ENCODE data around the gene DAPK1.

DAPK1 gene

DNA sequence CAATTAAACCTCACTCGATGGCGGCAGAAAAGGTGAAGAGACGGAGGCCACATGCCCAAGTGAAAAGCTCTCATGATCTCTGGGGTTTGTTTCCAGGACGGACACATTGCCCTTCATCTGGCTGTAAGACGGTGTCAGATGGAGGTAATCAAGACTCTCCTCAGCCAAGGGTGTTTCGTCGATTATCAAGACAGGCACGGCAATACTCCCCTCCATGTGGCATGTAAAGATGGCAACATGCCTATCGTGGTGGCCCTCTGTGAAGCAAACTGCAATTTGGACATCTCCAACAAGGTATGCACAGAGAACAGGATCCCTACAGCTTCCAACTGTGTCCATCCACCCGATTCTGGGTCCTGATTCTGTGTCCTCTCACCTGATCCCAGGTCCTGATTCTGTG, 153.8 kb downstream of the DAPK1 start:
- no peak for DNase-seq

DNA sequence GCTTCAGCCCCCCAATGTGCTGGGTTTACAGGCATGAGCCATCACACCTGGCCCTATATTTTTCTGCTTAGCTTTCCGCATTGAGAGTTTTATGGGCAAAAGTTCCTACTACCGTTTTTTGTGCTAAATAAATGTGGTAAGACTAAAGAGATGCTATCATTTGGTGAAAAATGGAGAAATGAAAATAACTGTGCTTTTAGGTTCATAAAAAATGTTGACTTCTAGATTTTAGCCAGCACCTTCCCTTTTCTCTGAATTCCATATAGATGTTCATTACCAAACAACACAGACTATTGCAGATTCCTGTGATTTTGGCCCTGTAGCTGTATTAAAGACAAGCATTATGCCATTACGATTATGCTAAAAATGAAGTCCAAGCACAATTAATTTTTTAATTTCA, 156.3 kb downstream of the DAPK1 start:
- DNase-seq, result no peak

DNA sequence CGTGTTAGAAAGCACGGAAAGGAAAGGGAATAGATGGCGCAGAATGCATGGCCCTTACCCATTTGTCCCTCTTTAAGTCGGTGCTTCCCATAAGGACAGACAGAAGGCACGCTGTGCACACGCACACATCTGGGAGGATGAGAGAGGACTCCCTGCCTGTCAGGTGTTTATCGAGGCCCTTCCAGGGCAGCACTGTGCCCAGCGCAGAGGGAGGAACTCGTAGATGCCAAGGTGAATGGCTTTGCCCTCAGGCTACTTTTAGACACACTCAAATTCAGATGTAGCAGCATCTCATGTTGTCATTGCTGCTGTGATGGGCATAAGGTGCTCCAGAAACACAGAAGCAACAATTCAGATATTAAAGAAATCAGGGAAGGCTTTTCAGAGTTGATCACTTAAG, 158.1 kb downstream of the DAPK1 start:
- DNase-seq, result no peak

GRCh38 chr9:87656485-87656884, 158.8 kb downstream of the DAPK1 start:
- DNase-seq, result no peak

DNA sequence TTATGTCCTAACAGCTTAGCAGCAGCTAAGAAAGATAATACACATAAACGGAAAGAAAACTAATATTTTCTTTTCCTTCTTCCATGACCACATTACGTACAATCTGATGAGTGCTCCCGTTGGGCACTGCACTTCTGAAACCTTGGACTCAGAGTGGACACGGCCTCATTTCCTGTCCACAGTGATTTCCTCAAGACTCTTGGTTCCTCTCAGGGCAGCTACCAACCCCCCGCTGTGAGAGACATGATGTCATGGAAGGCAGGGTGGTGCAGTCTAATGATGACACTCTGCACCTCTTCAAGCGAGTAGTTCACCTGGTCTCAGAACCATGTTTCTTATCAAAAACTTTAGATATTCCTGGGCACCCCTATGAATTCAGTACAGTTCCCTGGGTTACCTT, 159.5 kb downstream of the DAPK1 start:
- DNase-seq, result no peak

DNA sequence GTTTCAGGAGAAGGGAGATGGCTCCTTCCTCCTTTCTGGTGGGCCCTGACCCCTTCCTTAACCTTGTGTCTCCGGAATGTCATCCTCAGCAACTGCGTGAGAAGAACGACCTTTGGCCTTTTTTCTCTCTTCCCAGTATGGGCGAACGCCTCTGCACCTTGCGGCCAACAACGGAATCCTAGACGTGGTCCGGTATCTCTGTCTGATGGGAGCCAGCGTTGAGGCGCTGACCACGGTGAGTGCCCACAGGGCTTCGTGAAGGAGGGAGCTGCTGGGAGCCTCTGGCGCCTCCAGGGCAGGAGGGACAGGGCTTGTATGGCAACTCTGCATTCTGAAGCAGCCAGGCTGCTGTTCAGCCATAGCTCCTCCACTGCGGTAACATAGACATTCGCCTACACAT, 160.2 kb downstream of the DAPK1 start:
- DNase-seq, result no peak

DNA sequence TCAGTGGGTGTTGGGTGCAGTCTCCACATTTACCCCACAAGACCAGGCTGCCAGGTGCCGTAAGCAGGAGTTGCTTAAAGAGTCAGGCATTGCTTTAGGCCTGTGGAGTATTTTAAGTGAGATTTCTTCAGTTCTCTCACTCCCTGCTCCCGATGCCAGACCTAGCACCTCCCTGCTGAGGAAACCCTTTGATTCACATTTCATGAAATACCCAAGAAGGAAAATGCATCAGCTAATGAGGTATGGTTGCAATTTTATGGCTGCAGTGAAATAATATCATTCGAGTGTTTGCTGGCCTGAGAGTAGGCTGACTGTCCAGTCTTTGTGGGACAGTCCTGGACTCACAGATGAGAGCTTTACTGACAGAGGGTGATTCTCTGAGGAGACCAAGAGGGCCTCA, 160.8 kb downstream of the DAPK1 start:
- no peak for DNase-seq

GRCh38 chr9:87659534-87660419, 162.1 kb downstream of the DAPK1 start:
- no peak for DNase-seq

DNA sequence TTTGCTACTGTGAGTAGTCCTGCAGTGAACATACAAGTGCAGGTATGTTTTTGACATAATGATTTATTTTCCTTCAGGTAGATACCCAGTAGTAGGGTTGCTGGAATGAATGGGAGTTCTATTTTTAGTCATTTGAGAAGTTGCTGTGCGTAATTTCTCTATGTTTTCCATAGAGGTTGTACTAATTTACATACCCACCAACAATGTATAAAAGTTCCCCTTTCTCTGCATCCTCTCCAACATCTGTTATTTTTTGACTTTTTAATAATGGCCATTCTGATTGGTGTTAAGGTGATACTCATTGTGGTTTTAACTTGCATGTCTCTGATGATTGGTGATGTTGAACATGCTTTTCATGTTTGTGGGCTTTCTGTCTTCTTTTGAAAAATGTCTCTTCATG, 163.6 kb downstream of the DAPK1 start:
- DNase-seq, result no peak

GRCh38 chr9:87662808-87663528, 165.3 kb downstream of the DAPK1 start:
- DNase-seq, result no peak

DNA sequence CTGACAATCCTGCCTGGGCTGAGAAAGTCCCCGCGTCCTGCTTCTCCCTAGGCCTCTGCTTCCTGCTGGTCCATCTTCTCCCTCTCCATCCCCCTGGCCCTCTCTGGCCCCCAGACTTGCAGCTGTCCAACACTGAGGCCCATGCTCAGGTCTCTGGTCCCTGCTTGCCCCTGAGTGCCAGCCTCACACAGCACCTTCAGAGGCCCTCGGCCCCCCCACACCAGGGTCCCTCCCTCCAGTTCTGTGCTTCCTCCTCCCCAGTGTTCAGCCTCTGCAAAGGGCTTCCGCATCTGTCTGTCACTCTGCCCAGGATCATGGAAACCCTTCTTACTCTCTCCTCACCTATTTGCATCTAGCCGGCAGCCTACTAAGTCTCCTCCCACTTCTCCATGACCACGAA, 165.9 kb downstream of the DAPK1 start:
- DNase-seq, result no peak

- no peak for DNase-seq
These were observed 166.7 kb downstream of the DAPK1 start for GRCh38 chr9:87664153-87665060.

- no peak for DNase-seq
These were observed 167.8 kb downstream of the DAPK1 start for GRCh38 chr9:87665505-87665904.

- DNase-seq, result no peak
These were observed 169.6 kb downstream of the DAPK1 start for GRCh38 chr9:87667164-87667738.

DNA sequence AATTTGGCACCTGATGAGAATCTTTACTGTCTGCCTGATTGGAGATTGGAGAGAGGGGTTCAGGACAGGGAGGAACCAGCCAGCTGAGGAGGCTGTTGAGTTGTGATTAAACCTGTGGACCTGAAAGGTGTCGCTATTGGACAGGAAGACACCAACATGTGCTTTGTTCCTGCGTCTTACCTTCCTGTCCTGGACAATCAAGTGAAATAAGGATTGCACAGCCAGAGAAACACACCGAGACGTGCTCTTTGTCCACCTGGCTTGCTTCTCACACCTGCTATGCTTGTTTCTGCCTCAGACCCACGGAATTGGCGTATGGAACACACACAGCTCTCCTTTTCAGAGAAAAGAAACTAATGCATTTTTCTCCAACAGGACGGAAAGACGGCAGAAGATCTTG, 170.6 kb downstream of the DAPK1 start:
- no peak for DNase-seq

DNA sequence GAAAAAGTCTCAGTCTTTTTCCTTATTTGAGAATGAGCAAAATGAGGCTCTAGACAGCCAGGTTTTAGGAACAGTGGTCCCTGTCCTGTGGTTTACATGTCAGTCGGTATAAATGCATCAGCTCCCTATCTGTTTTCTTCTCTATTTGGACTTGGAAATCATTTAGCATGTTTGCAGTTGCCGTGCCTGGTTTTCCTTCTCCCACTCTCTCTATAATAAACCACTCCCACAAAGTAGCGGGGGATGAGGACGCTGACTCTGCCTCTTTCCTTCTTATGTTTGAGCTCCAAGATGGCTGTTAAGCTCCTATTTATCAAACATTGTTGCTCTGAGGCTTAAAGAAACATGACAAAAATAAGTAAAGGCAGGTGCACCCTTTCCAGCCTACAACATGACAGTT, 171.1 kb downstream of the DAPK1 start:
- no peak for DNase-seq

DNA sequence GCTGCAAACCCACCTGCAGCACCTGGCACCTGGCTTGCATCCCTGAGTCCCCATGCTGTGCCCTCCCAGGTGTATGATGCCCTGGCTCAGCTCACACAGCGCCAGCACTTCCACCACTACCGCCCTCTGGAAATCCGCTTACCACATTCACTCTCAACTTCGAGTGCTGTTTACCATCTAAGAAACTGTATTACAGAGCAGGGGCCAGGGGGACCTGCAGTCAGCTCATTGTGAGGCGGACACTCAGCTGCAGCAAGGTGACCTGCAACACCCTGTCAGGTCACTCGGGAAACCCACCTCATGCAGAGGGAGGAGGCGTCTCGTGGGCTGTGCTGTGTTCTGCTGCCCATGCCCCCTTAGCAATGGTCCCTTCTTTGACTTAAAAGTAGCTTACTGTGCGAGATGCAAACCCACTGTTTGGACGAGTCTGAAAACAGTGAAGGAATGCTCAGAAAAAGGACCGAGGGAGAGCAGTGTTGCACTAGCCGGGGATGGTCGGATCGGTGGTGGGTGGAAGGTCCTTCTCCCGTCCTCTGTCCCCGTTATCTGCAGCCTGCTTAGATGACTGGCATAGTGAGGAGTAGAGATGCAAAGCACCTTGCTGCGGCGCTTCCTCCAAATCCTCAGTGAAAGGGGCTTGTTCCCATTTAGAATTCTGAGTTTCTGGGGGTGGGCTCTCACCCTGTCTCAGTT, 173.1 kb downstream of the DAPK1 start:
- no peak for DNase-seq

DNA sequence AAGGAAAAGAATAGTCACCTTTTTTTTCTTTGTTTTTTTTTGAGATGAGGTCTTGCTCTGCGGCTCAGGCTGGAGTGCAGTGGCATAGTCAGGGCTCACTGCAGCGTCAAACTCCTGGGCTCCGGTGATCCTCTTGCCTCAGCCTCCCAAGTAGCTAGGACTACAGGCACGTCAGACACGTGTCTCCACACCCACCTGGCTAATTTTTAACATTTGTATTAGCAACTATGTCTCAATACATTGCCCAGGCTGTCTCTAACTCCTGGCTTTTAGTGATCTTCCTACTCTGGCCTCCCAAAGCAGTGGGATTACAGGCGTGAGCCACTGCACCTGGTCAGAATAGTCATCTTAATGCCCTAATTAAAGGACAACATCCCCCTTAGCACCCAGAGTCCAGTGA, 173.8 kb downstream of the DAPK1 start:
- DNase-seq, result no peak

GRCh38 chr9:87671925-87672324, 174.3 kb downstream of the DAPK1 start:
- DNase-seq, result no peak

DNA sequence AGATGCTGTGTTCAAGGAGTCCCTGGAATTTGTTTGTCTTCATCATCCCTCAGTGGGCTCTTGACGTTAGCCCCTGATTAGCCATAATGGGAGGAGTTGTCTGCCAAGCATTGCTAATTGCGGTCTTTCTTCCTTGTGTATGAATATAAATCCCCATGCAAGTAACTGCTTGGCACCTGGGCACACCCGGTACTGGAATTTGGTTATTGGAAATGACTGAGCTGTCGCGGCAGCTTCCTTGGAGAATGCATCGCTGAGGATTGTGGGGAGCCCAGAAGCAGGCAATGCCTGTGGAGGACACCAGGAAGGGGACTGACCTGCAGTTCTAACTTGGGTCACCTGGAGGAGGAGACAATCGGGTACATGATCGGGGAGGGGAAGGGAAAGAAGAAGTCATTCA, 174.9 kb downstream of the DAPK1 start:
- DNase-seq, result no peak

DNA sequence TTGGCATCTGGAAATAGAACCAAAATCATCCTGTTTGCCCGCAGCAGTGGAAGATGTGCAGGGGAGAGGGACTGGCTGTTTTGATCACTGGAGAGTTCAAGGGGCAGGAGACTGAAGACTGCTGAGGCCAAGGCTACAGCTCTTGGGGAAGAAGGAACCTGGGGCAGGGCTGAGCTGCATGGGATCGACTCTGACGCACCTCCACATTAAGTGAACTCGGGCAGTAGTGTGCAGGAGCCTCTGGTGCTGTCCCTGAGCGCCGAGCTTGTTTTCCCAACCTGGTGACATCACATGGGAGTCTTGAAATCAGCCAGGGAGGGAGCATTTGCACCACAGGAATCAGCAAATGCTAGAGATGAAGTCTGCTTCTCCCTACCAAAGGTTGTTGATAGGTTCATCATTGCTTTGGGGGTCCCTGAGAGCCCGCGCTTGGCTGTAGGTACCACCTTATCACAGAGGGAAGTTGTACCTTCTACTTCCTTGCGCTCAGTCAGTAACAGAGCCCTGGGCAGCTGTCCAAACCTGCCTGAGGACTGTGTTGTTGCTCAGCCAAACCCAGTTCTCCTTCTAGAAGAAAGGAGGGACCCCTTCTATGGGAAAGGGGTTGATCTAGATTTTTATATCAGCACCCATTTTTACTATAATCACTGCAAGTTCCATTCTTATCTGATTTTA, 175.9 kb downstream of the DAPK1 start:
- no peak for DNase-seq

All from activated CD8-positive, alpha-beta memory T cell treated with anti-CD3 and anti-CD28 coated beads, Interleukin-2, amount 50 U/mL, for 4 hours (primary cell).